HL-60 (cell line): ENCODE data around the gene LRRTM4.

Experiments used
- GABPA ChIP-seq: IDR thresholded peaks from 2 replicates; pipeline ENCODE4 v1.6.1; 2012; ENCODE audit warnings: low read depth
- POLR2AphosphoS5 ChIP-seq: IDR thresholded peaks from 2 replicates; pipeline ENCODE4 v1.6.1; 2012; ENCODE audit warnings: low read depth
- SPI1 ChIP-seq: IDR thresholded peaks from 2 replicates; pipeline ENCODE4 v1.6.1; 2012; ENCODE audit warnings: low read depth, mild to moderate bottlenecking, borderline replicate concordance
- TF ChIP-seq, protein P1 (sequence below): IDR thresholded peaks from one replicate; pipeline ENCODE4 v1.5.1; 2011; ENCODE audit warnings: low read length, control low read depth, inconsistent platforms; ENCODE audit not compliant: insufficient read depth

DNA sequence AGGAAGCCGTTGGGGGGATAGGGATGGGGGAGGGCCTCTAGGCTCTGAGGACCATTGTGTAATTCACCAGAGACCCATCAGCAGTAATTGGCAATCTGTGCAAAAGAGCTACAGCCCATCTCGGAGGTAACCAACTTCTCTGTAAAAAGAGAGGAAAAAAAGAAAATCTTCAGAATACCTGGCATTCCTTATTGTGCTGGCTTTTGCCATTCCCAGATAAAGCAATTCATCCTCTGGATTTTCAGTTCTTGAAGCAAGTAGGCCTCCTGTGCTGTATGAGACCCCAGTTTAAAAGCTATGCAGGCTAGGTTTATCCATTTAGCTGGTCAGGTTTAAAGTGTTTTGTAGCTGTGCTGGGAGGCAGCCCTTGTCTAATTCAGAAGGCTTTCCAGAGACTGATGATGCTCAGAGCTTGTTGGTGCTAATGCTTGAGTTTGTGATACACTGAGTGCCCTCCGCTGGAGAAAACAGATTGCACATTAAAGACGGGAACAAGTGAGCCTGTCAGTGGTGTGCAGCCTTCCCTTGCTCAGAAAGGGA lies at the start of gene LRRTM4:
- TF ChIP-seq GABPA: no peak
- TF ChIP-seq, protein P1, sequence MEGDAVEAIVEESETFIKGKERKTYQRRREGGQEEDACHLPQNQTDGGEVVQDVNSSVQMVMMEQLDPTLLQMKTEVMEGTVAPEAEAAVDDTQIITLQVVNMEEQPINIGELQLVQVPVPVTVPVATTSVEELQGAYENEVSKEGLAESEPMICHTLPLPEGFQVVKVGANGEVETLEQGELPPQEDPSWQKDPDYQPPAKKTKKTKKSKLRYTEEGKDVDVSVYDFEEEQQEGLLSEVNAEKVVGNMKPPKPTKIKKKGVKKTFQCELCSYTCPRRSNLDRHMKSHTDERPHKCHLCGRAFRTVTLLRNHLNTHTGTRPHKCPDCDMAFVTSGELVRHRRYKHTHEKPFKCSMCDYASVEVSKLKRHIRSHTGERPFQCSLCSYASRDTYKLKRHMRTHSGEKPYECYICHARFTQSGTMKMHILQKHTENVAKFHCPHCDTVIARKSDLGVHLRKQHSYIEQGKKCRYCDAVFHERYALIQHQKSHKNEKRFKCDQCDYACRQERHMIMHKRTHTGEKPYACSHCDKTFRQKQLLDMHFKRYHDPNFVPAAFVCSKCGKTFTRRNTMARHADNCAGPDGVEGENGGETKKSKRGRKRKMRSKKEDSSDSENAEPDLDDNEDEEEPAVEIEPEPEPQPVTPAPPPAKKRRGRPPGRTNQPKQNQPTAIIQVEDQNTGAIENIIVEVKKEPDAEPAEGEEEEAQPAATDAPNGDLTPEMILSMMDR: no peak
- TF ChIP-seq POLR2AphosphoS5: no peak
- TF ChIP-seq SPI1: no peak
